ENCODE results near the gene USP15. TPM values are rescaled to one million over a fixed set of nuclear protein-coding genes. Genes with fewer than 3 reads are reported as not detected.

The USP15 gene
- total RNA-seq, 4 donors from 2014 or later: 26.4 to 72.0 (median 63.8) TPM

GRCh38 chr12:62256408-62257096 is 3.7 kb upstream of the USP15 start:
- no peaks in the 10 kb centered on the region for H3K36me3 ChIP-seq
- H3K27me3 ChIP-seq: no peaks in the 10 kb centered on the region
- no peak overlapping the region for H3K4me3 ChIP-seq
- no peak for DNase-seq
- no peaks in the 10 kb centered on the region for H3K9me3 ChIP-seq
- peaks cover under 1 to 17% (median 5%) of the 10 kb centered on the region in 3 donors for H3K4me1 ChIP-seq
- TF ChIP-seq CTCF (IDR thresholded peaks at IDR 0.05) (no peak), POLR2A (IDR thresholded peaks at IDR 0.05) (no peak)
- no peak overlapping the region for H3K27ac ChIP-seq
- intact Hi-C loops (cut with DNase I): no loop called here
- 50 to 59% methylated on average over 8 of the region's 8 CpGs for WGBS, 2 donors

GRCh38 chr12:62258231-62258630 is 2.0 kb upstream of the USP15 start:
- H3K27me3 ChIP-seq: no peaks in the 10 kb centered on the region
- H3K4me3 ChIP-seq: no peak overlapping the region
- intact Hi-C loops (cut with DNase I): no loop called here
- H3K27ac ChIP-seq: no peak overlapping the region
- no peaks in the 10 kb centered on the region for H3K36me3 ChIP-seq
- 82 to 83% methylated on average over 3 of the region's 3 CpGs for WGBS, 2 donors
- H3K4me1 ChIP-seq: peaks cover 6 to 34% (median 16%) of the 10 kb centered on the region in 3 donors
- TF ChIP-seq CTCF (IDR thresholded peaks at IDR 0.05): no peak
- TF ChIP-seq POLR2A (IDR thresholded peaks at IDR 0.05): no peak
- H3K9me3 ChIP-seq: no peaks in the 10 kb centered on the region
- DNase-seq: no peak

- DNase-seq: no peak
- Histone ChIP-seq H3K27ac (peak overlapping the region; percentile 95 to 98 (median 96)), H3K9me3 (no peaks in the 10 kb centered on the region), H3K4me3 (peak overlapping the region; percentile 82 to 95 (median 91)), H3K27me3 (no peaks in the 10 kb centered on the region), H3K36me3 (no peaks in the 10 kb centered on the region), H3K4me1 (peaks cover 6 to 42% (median 20%) of the 10 kb centered on the region in 3 donors)
- WGBS, 2 donors: 22 to 23% methylated on average over 10 of the region's 10 CpGs
- no peak for TF ChIP-seq POLR2A (IDR thresholded peaks at IDR 0.05)
- TF ChIP-seq CTCF (IDR thresholded peaks at IDR 0.05): no peak
- intact Hi-C loops (cut with DNase I): no loop called here
Observed at GRCh38 chr12:62258941-62259630, 1.1 kb upstream of the USP15 start.

- TF ChIP-seq POLR2A (IDR thresholded peaks at IDR 0.05): no peak
- no peak for TF ChIP-seq CTCF (IDR thresholded peaks at IDR 0.05)
- intact Hi-C loops (cut with DNase I): no loop called here
- WGBS, 2 donors: 0% methylated on average over 10 of the region's 15 CpGs
- Histone ChIP-seq H3K4me3 (peak overlapping the region; percentile 82 to 95 (median 91)), H3K9me3 (no peaks in the 10 kb centered on the region), H3K27me3 (no peaks in the 10 kb centered on the region), H3K4me1 (peaks cover 6 to 47% (median 22%) of the 10 kb centered on the region in 3 donors), H3K27ac (peak overlapping the region; percentile 95 to 98 (median 96)), H3K36me3 (no peaks in the 10 kb centered on the region)
- DNase-seq: no peak
Observed at GRCh38 chr12:62259631-62259992, 592 bp upstream of the USP15 start.
